Activated CD4-positive, CD25-positive, alpha-beta regulatory T cell (primary cell): ENCODE results near the gene MB21D2.

ENCODE experiments used
- DNase-seq, 4 experiments: peaks; one replicate each; lab custom pipeline; 2025; lab: John Stamatoyannopoulos, UW

Gene MB21D2

GRCh38 chr3:192890347-192891335, 27.0 kb downstream of the MB21D2 start:
- DNase-seq = no peak

GRCh38 chr3:192889679-192890078, 28.0 kb downstream of the MB21D2 start:
- no peak for DNase-seq

GRCh38 chr3:192888190-192888589, 29.5 kb downstream of the MB21D2 start:
- DNase-seq = no peak

- no peak for DNase-seq
These were observed 30.0 kb downstream of the MB21D2 start for GRCh38 chr3:192887701-192888100.

GRCh38 chr3:192887047-192887446, 30.6 kb downstream of the MB21D2 start:
- no peak for DNase-seq

GRCh38 chr3:192884777-192885773, 32.6 kb downstream of the MB21D2 start:
- DNase-seq = no peak

GRCh38 chr3:192883512-192883911, 34.1 kb downstream of the MB21D2 start:
- DNase-seq = no peak

- no peak for DNase-seq
These were observed 36.4 kb downstream of the MB21D2 start for GRCh38 chr3:192881159-192881786.

- DNase-seq = no peak
These were observed 37.3 kb downstream of the MB21D2 start for GRCh38 chr3:192880313-192880712.

GRCh38 chr3:192879346-192880031, 38.2 kb downstream of the MB21D2 start:
- no peak for DNase-seq

- no peak for DNase-seq
These were observed 41.6 kb downstream of the MB21D2 start for GRCh38 chr3:192875971-192876565.

GRCh38 chr3:192870822-192871221, 46.8 kb downstream of the MB21D2 start:
- DNase-seq = no peak

- DNase-seq = no peak
These were observed 48.3 kb downstream of the MB21D2 start for GRCh38 chr3:192869131-192870031.

- DNase-seq = no peak
These were observed 50.0 kb downstream of the MB21D2 start for GRCh38 chr3:192867645-192868044.

GRCh38 chr3:192866804-192867203, 50.9 kb downstream of the MB21D2 start:
- DNase-seq = no peak

- DNase-seq = no peak
These were observed 52.7 kb downstream of the MB21D2 start for GRCh38 chr3:192864941-192865340.

- no peak for DNase-seq
These were observed 54.6 kb downstream of the MB21D2 start for GRCh38 chr3:192863091-192863420.

- no peak for DNase-seq
These were observed 55.1 kb downstream of the MB21D2 start for GRCh38 chr3:192862408-192863090.

- no peak for DNase-seq
These were observed 55.7 kb downstream of the MB21D2 start for GRCh38 chr3:192861972-192862371.
